ENCODE measurements around the gene ULK4. TPM values are rescaled to one million over a fixed set of nuclear protein-coding genes. Genes with fewer than 3 reads are reported as not detected.

ULK4 gene
- total RNA-seq, 2 donors from 2014 or later = 4.4 to 8.3 TPM

DNA sequence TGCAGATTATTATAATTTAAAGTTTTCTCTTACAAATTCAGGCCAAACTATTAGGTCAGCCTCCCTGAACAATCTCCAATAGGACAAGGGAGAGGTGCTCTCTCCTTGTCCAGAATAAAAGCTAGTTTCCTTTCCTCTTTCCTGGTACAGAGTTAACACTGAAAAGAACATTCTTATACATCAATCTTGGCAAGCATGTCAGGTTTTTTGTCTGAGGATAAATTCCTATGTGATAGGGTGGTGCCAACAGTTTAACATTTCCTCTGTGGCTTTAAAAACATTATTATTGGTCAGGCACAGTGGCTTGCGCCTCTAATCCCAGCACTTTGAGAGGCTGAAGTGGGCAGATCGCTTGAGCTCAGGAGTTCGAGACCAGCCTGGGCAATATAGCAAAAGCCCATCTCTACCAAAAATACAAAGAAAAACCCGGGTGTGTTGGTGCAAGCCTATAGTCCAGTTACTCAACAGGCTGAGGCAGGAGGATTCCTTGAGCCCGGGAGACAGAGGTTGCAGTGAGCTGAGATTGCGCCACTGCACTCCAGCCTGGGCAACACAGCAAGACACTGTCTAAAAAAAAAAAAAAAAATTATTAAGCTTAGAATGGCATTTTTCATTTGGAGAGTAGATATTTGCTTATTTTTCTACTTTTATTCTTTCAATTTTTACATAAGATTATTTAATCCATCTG lies 13.7 kb upstream of the ULK4 start:
- no peak overlapping the region for H3K9ac ChIP-seq (ENCODE audit: low read depth in 2 of 2, low read length in 2 of 2)
- no peak for DNase-seq
- H3K4me1 ChIP-seq = no peaks in the 10 kb centered on the region
- TF ChIP-seq CTCF (IDR thresholded peaks at IDR 0.05) = no peak
- H3K4me3 ChIP-seq = no peak overlapping the region
- H3K36me3 ChIP-seq = no peaks in the 10 kb centered on the region
- H3K27me3 ChIP-seq = no peaks in the 10 kb centered on the region
- H3K9me3 ChIP-seq = no peaks in the 10 kb centered on the region
- intact Hi-C loops (cut with DNase I) = no loop called here
- H3K27ac ChIP-seq = no peak overlapping the region

DNA sequence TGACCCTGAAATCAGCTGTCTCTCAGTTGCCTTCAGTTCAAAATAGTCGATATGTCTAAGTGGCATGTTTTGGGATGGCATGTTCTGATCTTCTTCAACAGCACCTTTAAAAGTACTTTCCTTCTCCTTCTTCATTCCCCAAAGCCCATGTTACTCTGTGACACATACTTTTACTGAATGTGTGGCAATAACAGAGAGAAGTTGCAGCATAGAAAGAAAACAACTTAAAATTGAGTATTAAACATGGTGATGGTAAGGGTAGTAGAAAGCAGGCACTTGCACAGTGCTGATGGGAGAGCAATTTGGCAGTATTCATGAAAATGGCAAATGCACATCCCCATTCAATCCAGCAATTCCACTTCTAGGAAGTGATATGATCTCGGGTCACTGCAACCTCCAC lies 12.3 kb upstream of the ULK4 start:
- H3K36me3 ChIP-seq = no peaks in the 10 kb centered on the region
- no peaks in the 10 kb centered on the region for H3K9me3 ChIP-seq
- no peak for DNase-seq
- no peak overlapping the region for H3K27ac ChIP-seq
- H3K4me1 ChIP-seq = no peaks in the 10 kb centered on the region
- no peak overlapping the region for H3K4me3 ChIP-seq
- H3K9ac ChIP-seq (ENCODE audit: low read depth in 2 of 2, low read length in 2 of 2) = no peak overlapping the region
- intact Hi-C loops (cut with DNase I) = no loop called here
- TF ChIP-seq CTCF (IDR thresholded peaks at IDR 0.05) = no peak
- H3K27me3 ChIP-seq = no peaks in the 10 kb centered on the region

DNA sequence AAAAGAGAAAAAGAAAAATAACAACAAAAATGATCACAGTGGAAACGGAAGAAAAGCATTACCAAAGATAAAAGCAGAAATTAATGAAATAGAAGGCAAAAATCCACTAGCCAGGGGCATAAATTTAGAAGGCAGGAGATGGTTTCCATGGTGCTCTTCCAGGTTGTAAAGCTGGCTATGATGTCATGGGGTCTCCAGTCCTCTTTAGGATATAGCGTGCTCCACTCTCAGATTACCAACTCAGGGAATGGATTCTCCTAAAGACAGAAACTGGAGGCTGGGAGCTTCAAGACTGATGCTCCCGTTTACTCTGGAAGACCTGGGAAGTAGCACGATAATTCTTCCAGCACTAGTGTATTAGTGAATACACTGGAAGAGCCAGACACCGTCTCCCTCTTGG lies 10.9 kb upstream of the ULK4 start:
- Histone ChIP-seq H3K4me3 (no peak overlapping the region), H3K36me3 (no peaks in the 10 kb centered on the region), H3K4me1 (no peaks in the 10 kb centered on the region), H3K9ac (ENCODE audit: low read depth in 2 of 2, low read length in 2 of 2) (no peak overlapping the region), H3K27me3 (no peaks in the 10 kb centered on the region), H3K9me3 (no peaks in the 10 kb centered on the region), H3K27ac (no peak overlapping the region)
- no peak for DNase-seq
- intact Hi-C loops (cut with DNase I) = no loop called here
- TF ChIP-seq CTCF (IDR thresholded peaks at IDR 0.05) = no peak

GRCh38 chr3:41966206-41966605 lies 4.3 kb upstream of the ULK4 start:
- Histone ChIP-seq H3K27ac (no peak overlapping the region), H3K36me3 (no peaks in the 10 kb centered on the region), H3K9ac (ENCODE audit: low read depth in 2 of 2, low read length in 2 of 2) (no peak overlapping the region), H3K4me1 (no peaks in the 10 kb centered on the region), H3K9me3 (no peaks in the 10 kb centered on the region), H3K27me3 (no peaks in the 10 kb centered on the region), H3K4me3 (no peak overlapping the region)
- DNase-seq = no peak
- TF ChIP-seq CTCF (IDR thresholded peaks at IDR 0.05) = no peak
- intact Hi-C loops (cut with DNase I) = no loop called here

GRCh38 chr3:41963823-41964222 lies 1.9 kb upstream of the ULK4 start:
- Histone ChIP-seq H3K27ac (no peak overlapping the region), H3K9me3 (no peaks in the 10 kb centered on the region), H3K9ac (ENCODE audit: low read depth in 2 of 2, low read length in 2 of 2) (no peak overlapping the region), H3K36me3 (no peaks in the 10 kb centered on the region), H3K4me1 (peaks cover 5% of the 10 kb centered on the region), H3K27me3 (no peaks in the 10 kb centered on the region), H3K4me3 (no peak overlapping the region)
- no peak for TF ChIP-seq CTCF (IDR thresholded peaks at IDR 0.05)
- intact Hi-C loops (cut with DNase I) = loop anchor here (5.0 kb wide), 1 partner anchor 133 kb away; no protein-coding TSS in a partner anchor
- DNase-seq = no peak
